SK-N-SH (cell line): Measurements from ENCODE around the gene ZEB2.

Experiments used
- GABPA ChIP-seq: IDR thresholded peaks from 2 replicates; pipeline ENCODE4 v1.4.0; 2012; ENCODE audit warnings: low read depth, mild to moderate bottlenecking
- JUND ChIP-seq: IDR thresholded peaks from 2 replicates; pipeline ENCODE4 v1.4.0; 2012
- MAX ChIP-seq: IDR thresholded peaks from 2 replicates; pipeline ENCODE4 v1.4.0; 2012; ENCODE audit warnings: low read depth
- MEF2A ChIP-seq: IDR thresholded peaks from 2 replicates; pipeline ENCODE4 v1.4.0; 2012; ENCODE audit warnings: low read depth, borderline replicate concordance
- POLR2AphosphoS5 ChIP-seq: IDR thresholded peaks from 2 replicates; pipeline ENCODE4 v1.6.1; 2012; ENCODE audit warnings: low read depth, low read length
- RFX5 ChIP-seq: IDR thresholded peaks from 2 replicates; pipeline ENCODE4 v1.6.1; 2012; ENCODE audit warnings: mild to moderate bottlenecking, improper control_type of control experiment, low read length
- USF1 ChIP-seq: IDR thresholded peaks from 2 replicates; pipeline ENCODE4 v1.4.0; 2012; ENCODE audit warnings: low read depth, borderline replicate concordance
- USF2 ChIP-seq: fragments of 150-350 bp; IDR thresholded peaks from 2 replicates; pipeline ENCODE4 v1.6.1; 2017; ENCODE audit warnings: antibody characterized with exemption, low read length, low read depth, borderline replicate concordance
- YY1 ChIP-seq: IDR thresholded peaks from 2 replicates; pipeline ENCODE4 v1.4.0; 2012; ENCODE audit warnings: low read depth, mild to moderate bottlenecking
- TF ChIP-seq, protein P1 (sequence below): fragments of 200-600 bp; sonication (generic); IDR thresholded peaks from 2 replicates; pipeline ENCODE4 v1.6.1; 2017; ENCODE audit warnings: antibody characterized with exemption, mild to moderate bottlenecking, moderate library complexity
- TF ChIP-seq, protein P2 (sequence below): IDR thresholded peaks from 2 replicates; pipeline ENCODE4 v1.6.1; 2012; ENCODE audit warnings: mild to moderate bottlenecking, low read depth, low read length, moderate library complexity

- TF ChIP-seq JUND (no peak), POLR2AphosphoS5 (no peak), GABPA (no peak), USF1 (no peak), MAX (no peak), MEF2A (no peak), YY1 (no peak), RFX5 (no peak), USF2 (no peak)
- TF ChIP-seq, protein P1, sequence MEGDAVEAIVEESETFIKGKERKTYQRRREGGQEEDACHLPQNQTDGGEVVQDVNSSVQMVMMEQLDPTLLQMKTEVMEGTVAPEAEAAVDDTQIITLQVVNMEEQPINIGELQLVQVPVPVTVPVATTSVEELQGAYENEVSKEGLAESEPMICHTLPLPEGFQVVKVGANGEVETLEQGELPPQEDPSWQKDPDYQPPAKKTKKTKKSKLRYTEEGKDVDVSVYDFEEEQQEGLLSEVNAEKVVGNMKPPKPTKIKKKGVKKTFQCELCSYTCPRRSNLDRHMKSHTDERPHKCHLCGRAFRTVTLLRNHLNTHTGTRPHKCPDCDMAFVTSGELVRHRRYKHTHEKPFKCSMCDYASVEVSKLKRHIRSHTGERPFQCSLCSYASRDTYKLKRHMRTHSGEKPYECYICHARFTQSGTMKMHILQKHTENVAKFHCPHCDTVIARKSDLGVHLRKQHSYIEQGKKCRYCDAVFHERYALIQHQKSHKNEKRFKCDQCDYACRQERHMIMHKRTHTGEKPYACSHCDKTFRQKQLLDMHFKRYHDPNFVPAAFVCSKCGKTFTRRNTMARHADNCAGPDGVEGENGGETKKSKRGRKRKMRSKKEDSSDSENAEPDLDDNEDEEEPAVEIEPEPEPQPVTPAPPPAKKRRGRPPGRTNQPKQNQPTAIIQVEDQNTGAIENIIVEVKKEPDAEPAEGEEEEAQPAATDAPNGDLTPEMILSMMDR = no peak
- TF ChIP-seq, protein P2, sequence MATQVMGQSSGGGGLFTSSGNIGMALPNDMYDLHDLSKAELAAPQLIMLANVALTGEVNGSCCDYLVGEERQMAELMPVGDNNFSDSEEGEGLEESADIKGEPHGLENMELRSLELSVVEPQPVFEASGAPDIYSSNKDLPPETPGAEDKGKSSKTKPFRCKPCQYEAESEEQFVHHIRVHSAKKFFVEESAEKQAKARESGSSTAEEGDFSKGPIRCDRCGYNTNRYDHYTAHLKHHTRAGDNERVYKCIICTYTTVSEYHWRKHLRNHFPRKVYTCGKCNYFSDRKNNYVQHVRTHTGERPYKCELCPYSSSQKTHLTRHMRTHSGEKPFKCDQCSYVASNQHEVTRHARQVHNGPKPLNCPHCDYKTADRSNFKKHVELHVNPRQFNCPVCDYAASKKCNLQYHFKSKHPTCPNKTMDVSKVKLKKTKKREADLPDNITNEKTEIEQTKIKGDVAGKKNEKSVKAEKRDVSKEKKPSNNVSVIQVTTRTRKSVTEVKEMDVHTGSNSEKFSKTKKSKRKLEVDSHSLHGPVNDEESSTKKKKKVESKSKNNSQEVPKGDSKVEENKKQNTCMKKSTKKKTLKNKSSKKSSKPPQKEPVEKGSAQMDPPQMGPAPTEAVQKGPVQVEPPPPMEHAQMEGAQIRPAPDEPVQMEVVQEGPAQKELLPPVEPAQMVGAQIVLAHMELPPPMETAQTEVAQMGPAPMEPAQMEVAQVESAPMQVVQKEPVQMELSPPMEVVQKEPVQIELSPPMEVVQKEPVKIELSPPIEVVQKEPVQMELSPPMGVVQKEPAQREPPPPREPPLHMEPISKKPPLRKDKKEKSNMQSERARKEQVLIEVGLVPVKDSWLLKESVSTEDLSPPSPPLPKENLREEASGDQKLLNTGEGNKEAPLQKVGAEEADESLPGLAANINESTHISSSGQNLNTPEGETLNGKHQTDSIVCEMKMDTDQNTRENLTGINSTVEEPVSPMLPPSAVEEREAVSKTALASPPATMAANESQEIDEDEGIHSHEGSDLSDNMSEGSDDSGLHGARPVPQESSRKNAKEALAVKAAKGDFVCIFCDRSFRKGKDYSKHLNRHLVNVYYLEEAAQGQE = no peak
Measured at GRCh38 chr2:144458541-144458940, 61.4 kb downstream of the ZEB2 start.
